ENCODE results near the gene TREX2. TPM values are rescaled to one million over a fixed set of nuclear protein-coding genes. Genes with fewer than 3 reads are reported as not detected.

The TREX2 gene
- polyA plus RNA-seq, 1 of the 3 experiments (the other 2 are of a cell fraction) = 0.76 TPM

- TF ChIP-seq MEF2A (IDR thresholded peaks at IDR 0.05; ENCODE audit: borderline replicate concordance, low read depth) = no peak
- TF ChIP-seq ELF1 (IDR thresholded peaks at IDR 0.05) = no peak
Measured at GRCh38 chrX:153447581-153447960, 1.7 kb upstream of the TREX2 start (continued).

GRCh38 chrX:153446950-153447580 is 1.2 kb upstream of the TREX2 start:
- no peaks in the 10 kb centered on the region for H3K4me1 ChIP-seq (ENCODE audit: control insufficient read depth in 1 of 2, insufficient read depth in 2 of 2, low read depth in 1 of 2, low read length in 1 of 2)
- no peaks in the 10 kb centered on the region for H3K9me3 ChIP-seq
- peaks cover 0 to 2% of the 10 kb centered on the region in 2 experiments for H3K36me3 ChIP-seq (replicated peaks in 1 of 2; ENCODE audit: control insufficient read depth in 1 of 2, insufficient read depth in 2 of 2, low read length in 1 of 2)
- 63% methylated on average over 3 of the region's 17 CpGs for WGBS (ENCODE audit: low lambda C conversion rate)
- CTCF ChIA-PET = interaction anchor here (1.2 kb wide), 1 partner anchor 62 kb away, joined by 3 read pairs; no protein-coding TSS in a partner anchor
- H3K9ac ChIP-seq = no peak overlapping the region
- H3K27me3 ChIP-seq (ENCODE audit: insufficient read depth) = peaks cover 30% of the 10 kb centered on the region
- DNase-seq = no peak
- H3K4me2 ChIP-seq = no peak overlapping the region
- no peak overlapping the region for H3K27ac ChIP-seq (ENCODE audit: low read depth in 2 of 2, low read length in 1 of 2)
- H3F3A ChIP-seq (replicated peaks; ENCODE audit: insufficient read depth) = no peaks in the 10 kb centered on the region
- no peak overlapping the region for H3K4me3 ChIP-seq (ENCODE audit: low read depth in 2 of 2, low read length in 1 of 2)
- no peaks in the 10 kb centered on the region for H3K9me2 ChIP-seq
- H3K79me2 ChIP-seq (ENCODE audit: insufficient read depth) = no peaks in the 10 kb centered on the region
- no peak overlapping the region for H2AFZ ChIP-seq (ENCODE audit: low read depth)
- H4K20me1 ChIP-seq (ENCODE audit: insufficient read depth) = no peaks in the 10 kb centered on the region
- POLR2A ChIA-PET = no interaction called here
- no peak for TF ChIP-seq CHD2 (IDR thresholded peaks at IDR 0.05; ENCODE audit: low read length, partially characterized antibody)
- TF ChIP-seq USF1 (IDR thresholded peaks at IDR 0.05; ENCODE audit: borderline replicate concordance, low read depth) = no peak
- TF ChIP-seq EZH2phosphoT487 (IDR thresholded peaks at IDR 0.05; ENCODE audit: borderline replicate concordance, low read depth) = no peak
- no peak for TF ChIP-seq FOXJ3 (CRISPR knock-in tag; IDR thresholded peaks at IDR 0.05)
- TF ChIP-seq FOXM1 (IDR thresholded peaks at IDR 0.05; ENCODE audit: low read depth) = no peak
- TF ChIP-seq GATA2 (CRISPR knock-in tag; IDR thresholded peaks at IDR 0.05) = no peak
- no peak for TF ChIP-seq NFIC (IDR thresholded peaks at IDR 0.05; ENCODE audit: borderline replicate concordance)

- Histone ChIP-seq H3K27me3 (ENCODE audit: insufficient read depth) (peaks cover 34% of the 10 kb centered on the region), H3K27ac (ENCODE audit: low read depth in 2 of 2, low read length in 1 of 2) (no peak overlapping the region), H3K36me3 (replicated peaks in 1 of 2; ENCODE audit: control insufficient read depth in 1 of 2, insufficient read depth in 2 of 2, low read length in 1 of 2) (no peaks in the 10 kb centered on the region), H3K9me3 (no peaks in the 10 kb centered on the region), H3K9ac (no peak overlapping the region), H2AFZ (ENCODE audit: low read depth) (no peak overlapping the region), H3K4me2 (no peak overlapping the region), H4K20me1 (ENCODE audit: insufficient read depth) (no peaks in the 10 kb centered on the region), H3F3A (replicated peaks; ENCODE audit: insufficient read depth) (no peaks in the 10 kb centered on the region), H3K4me1 (ENCODE audit: control insufficient read depth in 1 of 2, insufficient read depth in 2 of 2, low read depth in 1 of 2, low read length in 1 of 2) (no peaks in the 10 kb centered on the region), H3K4me3 (ENCODE audit: low read depth in 2 of 2, low read length in 1 of 2) (no peak overlapping the region), H3K9me2 (no peaks in the 10 kb centered on the region), H3K79me2 (ENCODE audit: insufficient read depth) (no peaks in the 10 kb centered on the region)
- CTCF ChIA-PET = interaction anchor here (1.0 to 1.4 kb wide), 3 partner anchors 14 to 62 kb away, joined by 3 to 7 read pairs (median 3); no protein-coding TSS in a partner anchor
- TF ChIP-seq MEF2A (IDR thresholded peaks at IDR 0.05; ENCODE audit: borderline replicate concordance, low read depth) = no peak
- TF ChIP-seq NRF1 (IDR thresholded peaks at IDR 0.05; ENCODE audit: low read depth, low read length) = no peak
- no peak for TF ChIP-seq EZH2phosphoT487 (IDR thresholded peaks at IDR 0.05; ENCODE audit: borderline replicate concordance, low read depth)
- TF ChIP-seq CHD2 (IDR thresholded peaks at IDR 0.05; ENCODE audit: low read length, partially characterized antibody) = no peak
- no peak for TF ChIP-seq SMC3 (IDR thresholded peaks at IDR 0.05; ENCODE audit: low read depth, low read length)
- TF ChIP-seq TCF12 (IDR thresholded peaks at IDR 0.05) = no peak
- no peak for TF ChIP-seq REST (IDR thresholded peaks at IDR 0.05; ENCODE audit: low read depth, low read length)
- no peak for TF ChIP-seq USF1 (IDR thresholded peaks at IDR 0.05; ENCODE audit: borderline replicate concordance, low read depth)
- TF ChIP-seq JUND (IDR thresholded peaks at IDR 0.05) = no peak
- no peak for TF ChIP-seq TAF1 (IDR thresholded peaks at IDR 0.05; ENCODE audit: borderline replicate concordance, low read depth, low read length)
- no peak for TF ChIP-seq RCOR1 (IDR thresholded peaks at IDR 0.05; ENCODE audit: low read length)
- no peak for TF ChIP-seq PBX3 (IDR thresholded peaks at IDR 0.05)
- TF ChIP-seq GATA2 (CRISPR knock-in tag; IDR thresholded peaks at IDR 0.05) = no peak
- no peak for TF ChIP-seq RAD21 (IDR thresholded peaks at IDR 0.05; ENCODE audit: low read length)
- no peak for DNase-seq
- WGBS (ENCODE audit: low lambda C conversion rate) = 55% methylated on average over 3 of the region's 10 CpGs
- POLR2A ChIA-PET = no interaction called here
Measured at GRCh38 chrX:153446636-153446936, 730 bp upstream of the TREX2 start.
